ENCODE measurements around the gene ATP1A3.

DNA sequence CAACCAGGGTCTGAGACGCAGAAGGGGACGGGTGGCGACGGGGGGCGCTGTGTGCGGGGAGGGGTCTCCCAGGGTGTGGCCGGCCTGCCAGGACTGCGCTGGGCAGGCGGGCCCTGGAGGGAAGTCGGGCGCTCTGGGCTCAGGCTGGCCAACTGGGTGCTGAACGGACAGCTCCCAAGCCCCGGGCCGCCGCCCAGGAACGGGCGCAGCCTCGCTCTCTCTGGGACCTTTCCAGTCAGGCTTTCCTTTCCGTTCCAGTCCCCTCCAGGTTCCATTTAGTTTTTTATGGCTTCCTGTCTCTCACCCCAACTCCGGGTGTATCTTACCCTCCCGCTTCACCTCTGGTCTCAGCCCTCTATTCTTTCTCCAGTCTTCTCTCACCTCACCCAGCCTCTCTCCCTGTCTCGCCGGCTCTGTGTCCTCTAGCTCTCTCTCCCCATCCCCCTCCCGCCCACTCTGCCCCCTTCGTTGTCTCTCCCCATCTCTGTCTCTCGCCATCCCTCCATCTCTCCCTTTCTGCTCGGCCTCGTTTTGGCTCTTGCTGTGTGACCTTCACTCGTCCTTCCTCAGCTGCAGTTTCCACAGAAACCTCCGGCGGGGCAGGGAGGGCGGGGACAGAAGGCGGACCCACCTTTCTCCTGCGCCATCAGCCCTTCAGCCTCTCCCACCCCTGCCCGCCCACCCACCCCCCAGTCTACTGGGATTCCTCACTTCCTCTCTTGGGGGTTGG, 3.3 kb upstream of the ATP1A3 start:
- TF ChIP-seq GATA2 (IDR thresholded peaks at IDR 0.05; ENCODE audit: low read depth, low read length): no peak
- TF ChIP-seq GATA3 (IDR thresholded peaks at IDR 0.05; ENCODE audit: low read depth, low read length): no peak

Measured in SH-SY5Y (cell line).